HG03558 (cell line): ENCODE results near the gene GLI3.

Experiments
- ATAC-seq: cut with Tn5 transposase; IDR thresholded peaks from one replicate; pipeline ENCODE4 v1.9.1; 2021; ENCODE audit warnings: moderate number of reproducible peaks; ENCODE audit not compliant: unreplicated experiment; ENCODE audit errors: extremely low read depth

Gene GLI3

GRCh38 chr7:42237811-42238541, 967 bp upstream of the GLI3 start:
- ATAC-seq: no peak

GRCh38 chr7:42236266-42236975, 588 bp downstream of the GLI3 start:
- no peak for ATAC-seq

- no peak for ATAC-seq
These were observed 1.3 kb downstream of the GLI3 start for GRCh38 chr7:42235741-42236161.

- ATAC-seq: no peak
These were observed 2.3 kb downstream of the GLI3 start for GRCh38 chr7:42234736-42235135.

GRCh38 chr7:42233695-42234331, 3.2 kb downstream of the GLI3 start:
- ATAC-seq: no peak

- ATAC-seq: no peak
These were observed 3.8 kb downstream of the GLI3 start for GRCh38 chr7:42233171-42233570.

GRCh38 chr7:42232275-42232674, 4.7 kb downstream of the GLI3 start:
- no peak for ATAC-seq

GRCh38 chr7:42231043-42231787, 5.8 kb downstream of the GLI3 start:
- ATAC-seq: no peak

GRCh38 chr7:42227936-42228591, 8.9 kb downstream of the GLI3 start:
- no peak for ATAC-seq

- ATAC-seq: no peak
These were observed 9.5 kb downstream of the GLI3 start for GRCh38 chr7:42227541-42227935.

GRCh38 chr7:42227021-42227420, 10.0 kb downstream of the GLI3 start:
- no peak for ATAC-seq

- no peak for ATAC-seq
These were observed 10.6 kb downstream of the GLI3 start for GRCh38 chr7:42226354-42226941.

GRCh38 chr7:42224391-42225003, 12.5 kb downstream of the GLI3 start:
- no peak for ATAC-seq

- no peak for ATAC-seq
These were observed 14.1 kb downstream of the GLI3 start for GRCh38 chr7:42222891-42223290.

GRCh38 chr7:42222125-42222524, 14.9 kb downstream of the GLI3 start:
- no peak for ATAC-seq

GRCh38 chr7:42221304-42221703, 15.7 kb downstream of the GLI3 start:
- ATAC-seq: no peak

GRCh38 chr7:42219447-42219846, 17.6 kb downstream of the GLI3 start:
- no peak for ATAC-seq

GRCh38 chr7:42218248-42218647, 18.8 kb downstream of the GLI3 start:
- no peak for ATAC-seq

- no peak for ATAC-seq
These were observed 19.5 kb downstream of the GLI3 start for GRCh38 chr7:42217548-42217947.
